GM12878 (cell line): ENCODE data around the gene FN1.

Experiments
- ASH2L ChIP-seq: fragments of 300-600, 200-600 bp; sonication (generic); IDR thresholded peaks from 2 replicates; pipeline ENCODE4 v1.6.1; 2017; ENCODE audit warnings: low read depth, mild to moderate bottlenecking, borderline replicate concordance
- BHLHE40 ChIP-seq, 2 experiments: fragments of 450-650 bp in 1 of 2; IDR thresholded peaks; 2 replicates each; pipeline ENCODE4 v1.6.1; 2011 to 2017; ENCODE audit warnings: low read depth in 2 of 2, borderline replicate concordance in 1 of 2, improper control_type of control experiment in 1 of 2, low read length in 1 of 2, mild to moderate bottlenecking in 1 of 2
- BRCA1 ChIP-seq: IDR thresholded peaks from 2 replicates; pipeline ENCODE4 v1.6.1; 2011; ENCODE audit warnings: low read depth, low read length, improper control_type of control experiment
- CREM ChIP-seq: IDR thresholded peaks from 2 replicates; pipeline ENCODE4 v1.6.1; 2014; ENCODE audit warnings: antibody characterized with exemption, low read depth
- EP300 ChIP-seq, 2 experiments: fragments of 150-350 bp in 1 of 2; IDR thresholded peaks; 2 replicates each; pipeline ENCODE4 v1.6.1; 2011 to 2012; ENCODE audit warnings: low read depth in 2 of 2, low read length in 2 of 2, borderline replicate concordance in 1 of 2, improper control_type of control experiment in 1 of 2, inconsistent platforms in 1 of 2; ENCODE audit not compliant: control insufficient read depth in 1 of 2
- ESRRA ChIP-seq: IDR thresholded peaks from 2 replicates; pipeline ENCODE4 v1.6.1; 2012; ENCODE audit warnings: mild to moderate bottlenecking, low read length, improper control_type of control experiment
- MAX ChIP-seq: IDR thresholded peaks from 2 replicates; pipeline ENCODE4 v1.6.1; 2012; ENCODE audit warnings: low read depth, low read length, improper control_type of control experiment
- POLR2A ChIP-seq: IDR thresholded peaks from 2 replicates; pipeline ENCODE4 v1.6.1; 2011; ENCODE audit warnings: low read depth, mild to moderate bottlenecking, low read length
- POLR2AphosphoS5 ChIP-seq: IDR thresholded peaks from 2 replicates; pipeline ENCODE4 v1.6.1; 2011; ENCODE audit warnings: mild to moderate bottlenecking, low read length, inconsistent platforms
- RAD21 ChIP-seq: IDR thresholded peaks from 2 replicates; pipeline ENCODE4 v1.6.1; 2011; ENCODE audit warnings: mild to moderate bottlenecking, low read depth, low read length, moderate library complexity; ENCODE audit not compliant: insufficient read depth
- SP1 ChIP-seq: IDR thresholded peaks from one replicate; pipeline ENCODE4 v1.6.1; 2011; ENCODE audit warnings: low read depth, low read length
- STAT3 ChIP-seq: IDR thresholded peaks from 2 replicates; pipeline ENCODE4 v1.6.1; 2011; ENCODE audit warnings: low read depth, low read length, improper control_type of control experiment
- YY1 ChIP-seq: IDR thresholded peaks from 2 replicates; pipeline ENCODE4 v1.6.1; 2011; ENCODE audit warnings: low read depth, mild to moderate bottlenecking, low read length
- TF ChIP-seq, protein P1 (sequence below), 3 experiments: IDR thresholded peaks in 2 of 3; conservative IDR thresholded peaks in 1 of 3; 2 replicates each; pipeline ENCODE4 v1.5.1; 2011; ENCODE audit warnings: low read depth in 3 of 3, low read length in 3 of 3, mild to moderate bottlenecking in 3 of 3, control low read depth in 2 of 3, moderate library complexity in 2 of 3, inconsistent platforms in 1 of 3, mixed read lengths in 1 of 3; ENCODE audit not compliant: control insufficient read depth in 2 of 3, insufficient read depth in 1 of 3; ENCODE audit errors: extremely low read depth in 1 of 3

- TF ChIP-seq MAX, result no peak
- TF ChIP-seq ASH2L, result no peak
- TF ChIP-seq STAT3, result no peak
- TF ChIP-seq, protein P1, sequence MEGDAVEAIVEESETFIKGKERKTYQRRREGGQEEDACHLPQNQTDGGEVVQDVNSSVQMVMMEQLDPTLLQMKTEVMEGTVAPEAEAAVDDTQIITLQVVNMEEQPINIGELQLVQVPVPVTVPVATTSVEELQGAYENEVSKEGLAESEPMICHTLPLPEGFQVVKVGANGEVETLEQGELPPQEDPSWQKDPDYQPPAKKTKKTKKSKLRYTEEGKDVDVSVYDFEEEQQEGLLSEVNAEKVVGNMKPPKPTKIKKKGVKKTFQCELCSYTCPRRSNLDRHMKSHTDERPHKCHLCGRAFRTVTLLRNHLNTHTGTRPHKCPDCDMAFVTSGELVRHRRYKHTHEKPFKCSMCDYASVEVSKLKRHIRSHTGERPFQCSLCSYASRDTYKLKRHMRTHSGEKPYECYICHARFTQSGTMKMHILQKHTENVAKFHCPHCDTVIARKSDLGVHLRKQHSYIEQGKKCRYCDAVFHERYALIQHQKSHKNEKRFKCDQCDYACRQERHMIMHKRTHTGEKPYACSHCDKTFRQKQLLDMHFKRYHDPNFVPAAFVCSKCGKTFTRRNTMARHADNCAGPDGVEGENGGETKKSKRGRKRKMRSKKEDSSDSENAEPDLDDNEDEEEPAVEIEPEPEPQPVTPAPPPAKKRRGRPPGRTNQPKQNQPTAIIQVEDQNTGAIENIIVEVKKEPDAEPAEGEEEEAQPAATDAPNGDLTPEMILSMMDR (IDR thresholded peaks at IDR 0.05 in 2 of 3, conservative IDR thresholded peaks at IDR 0.05 in 1 of 3; ENCODE audit: control insufficient read depth in 2 of 3, extremely low read depth in 1 of 3, insufficient read depth in 1 of 3, low read depth in 3 of 3, low read length in 3 of 3), result no peak
- no peak for TF ChIP-seq BHLHE40 (IDR thresholded peaks at IDR 0.05; ENCODE audit: borderline replicate concordance in 1 of 2, low read depth in 2 of 2, low read length in 1 of 2)
- TF ChIP-seq BRCA1, result no peak
- TF ChIP-seq CREM, result no peak
- TF ChIP-seq POLR2A, result no peak
- TF ChIP-seq ESRRA, result no peak
- TF ChIP-seq EP300 (IDR thresholded peaks at IDR 0.05; ENCODE audit: borderline replicate concordance in 1 of 2, control insufficient read depth in 1 of 2, low read depth in 2 of 2, low read length in 2 of 2), result no peak
- TF ChIP-seq POLR2AphosphoS5, result no peak
- TF ChIP-seq YY1, result no peak
- no peak for TF ChIP-seq RAD21
- TF ChIP-seq SP1, result no peak
These were observed 80.8 kb downstream of the FN1 start for GRCh38 chr2:215354771-215355695.
